CD14-positive monocyte (primary cell): ENCODE data around the gene C9orf50. TPM values are rescaled to one million over a fixed set of nuclear protein-coding genes. Genes with fewer than 3 reads are reported as not detected.

ENCODE experiments used
- DNase-seq, 3 donors: peaks; one replicate each; pipeline ENCODE4 v3.0.0-alpha.2; 2011 to 2022
- H2AFZ ChIP-seq: 2 replicates; pipeline ENCODE4 v1.6.0; 2012; ENCODE audit warnings: mild to moderate bottlenecking, low read depth, low read length, inconsistent platforms; ENCODE audit not compliant: insufficient read depth, poor library complexity, severe bottlenecking
- H3K27ac ChIP-seq, 2 donors: 1 replicate in 1 of 2; 2 replicates in 1 of 2; pipeline ENCODE4 v1.5.1; 2012 to 2013; ENCODE audit warnings: low read length in 2 of 2, control low read depth in 1 of 2, inconsistent platforms in 1 of 2, low read depth in 1 of 2, mild to moderate bottlenecking in 1 of 2
- H3K27me3 ChIP-seq, 2 donors: one replicate each; pipeline versions ENCODE4 v1.6.0 to v1.6.1; 2011 to 2013; ENCODE audit warnings: low read length in 2 of 2; ENCODE audit not compliant: control insufficient read depth in 2 of 2, insufficient read depth in 2 of 2
- H3K36me3 ChIP-seq, 2 donors: replicated peaks in 1 of 2; 1 replicate in 1 of 2; 2 replicates in 1 of 2; pipeline versions ENCODE4 v1.5.1 to v1.6.1; 2012 to 2013; ENCODE audit warnings: low read length in 2 of 2, control low read depth in 1 of 2, inconsistent platforms in 1 of 2, mild to moderate bottlenecking in 1 of 2; ENCODE audit not compliant: insufficient read depth in 2 of 2, control insufficient read depth in 1 of 2
- H3K4me1 ChIP-seq, 2 donors: 1 replicate in 1 of 2; 2 replicates in 1 of 2; pipeline versions ENCODE4 v1.5.1 to v1.6.1; 2012 to 2013; ENCODE audit warnings: low read length in 2 of 2, control low read depth in 1 of 2, inconsistent platforms in 1 of 2, mild to moderate bottlenecking in 1 of 2, moderate library complexity in 1 of 2; ENCODE audit not compliant: insufficient read depth in 2 of 2, control insufficient read depth in 1 of 2
- H3K4me2 ChIP-seq: replicated peaks from 2 replicates; pipeline ENCODE3; 2012; ENCODE audit warnings: low read length, moderate library complexity, mild to moderate bottlenecking; ENCODE audit not compliant: poor library complexity, severe bottlenecking; ENCODE audit errors: extremely low read depth
- H3K4me3 ChIP-seq, 3 experiments: fragments of 200-600 bp in 1 of 3; sonication (generic) in 1 of 3; replicated peaks in 1 of 3; 1 replicate in 2 of 3; 2 replicates in 1 of 3; pipeline ENCODE4 v1.5.1; 2011 to 2013; ENCODE audit warnings: low read length in 3 of 3, mild to moderate bottlenecking in 3 of 3, control low read depth in 2 of 3, low read depth in 2 of 3, inconsistent platforms in 1 of 3, moderate library complexity in 1 of 3
- H3K79me2 ChIP-seq: 2 replicates; pipeline ENCODE4 v1.6.0; 2012; ENCODE audit warnings: mild to moderate bottlenecking, control low read depth, inconsistent platforms, low read length, moderate library complexity; ENCODE audit not compliant: insufficient read depth
- H3K9ac ChIP-seq: 2 replicates; pipeline ENCODE4 v1.6.0; 2017; ENCODE audit warnings: low read length, mild to moderate bottlenecking; ENCODE audit not compliant: insufficient read depth, poor library complexity, severe bottlenecking
- H3K9me3 ChIP-seq, 2 donors: replicated peaks in 1 of 2; 1 replicate in 1 of 2; 2 replicates in 1 of 2; pipeline versions ENCODE4 v1.5.1 to v1.6.1; 2012 to 2013; ENCODE audit warnings: low read length in 2 of 2, control low read depth in 1 of 2; ENCODE audit not compliant: control insufficient read depth in 1 of 2, insufficient read depth in 1 of 2
- H4K20me1 ChIP-seq: 2 replicates; pipeline ENCODE4 v1.6.0; 2012; ENCODE audit warnings: mild to moderate bottlenecking, low read length, control low read depth, moderate library complexity; ENCODE audit not compliant: insufficient read depth
- H3K27ac Mint-ChIP-seq, 7 donors: one replicate each; pipeline ENCODE4 v1.8.0; 2020; ENCODE audit warnings: mild to moderate bottlenecking in 7 of 7, mixed read lengths in 7 of 7, moderate library complexity in 6 of 7, inconsistent platforms in 2 of 7
- H3K27me3 Mint-ChIP-seq, 3 donors: one replicate each; pipeline ENCODE4 v1.8.0; 2021 to 2022; ENCODE audit warnings: low read depth in 3 of 3, mild to moderate bottlenecking in 3 of 3, mixed read lengths in 3 of 3, moderate library complexity in 3 of 3, inconsistent platforms in 1 of 3
- H3K36me3 Mint-ChIP-seq, 2 donors: one replicate each; pipeline ENCODE4 v1.8.0; 2020; ENCODE audit warnings: mixed read lengths in 2 of 2, inconsistent platforms in 1 of 2, mild to moderate bottlenecking in 1 of 2
- H3K4me1 Mint-ChIP-seq: one replicate; pipeline ENCODE4 v1.8.0; 2020; ENCODE audit warnings: mild to moderate bottlenecking, mixed read lengths
- H3K4me3 Mint-ChIP-seq, 2 donors: one replicate each; pipeline ENCODE4 v1.8.0; 2020; ENCODE audit warnings: mild to moderate bottlenecking in 2 of 2, mixed read lengths in 2 of 2, moderate library complexity in 1 of 2
- H3K9me3 Mint-ChIP-seq, 7 donors: one replicate each; pipeline ENCODE4 v1.8.0; 2020 to 2022; ENCODE audit warnings: mixed read lengths in 7 of 7, mild to moderate bottlenecking in 6 of 7, moderate library complexity in 6 of 7, inconsistent platforms in 2 of 7
- WGBS: methylation state at CpG from one replicate; pipeline ENCODE4 v1.1.5; 2013; ENCODE audit warnings: missing lambda C conversion rate; ENCODE audit not compliant: insufficient coverage; 5-methylcytosine and 5-hydroxymethylcytosine counted together
- intact Hi-C, 2 donors: fragments of 100-400 bp; cut with micrococcal nuclease; formaldehyde crosslinking; loops; one replicate each; pipeline versions ENCODE4 v1.15.0 to v1.15.1; 2023
- polyA plus RNA-seq, 3 donors: library from polyadenylated mRNA; depleted of rRNA in 1 of 3; unstranded in 2 of 3; stranded (reverse) in 1 of 3; fragments of 300-500 nt in 2 of 3; fragments of >200 nt in 1 of 3; fragmentation: Illumina TruSeq in 2 of 3; gene quantifications; 1 replicate in 2 of 3; 2 replicates in 1 of 3; pipeline ENCODE4 v1.2.3, GENCODE V29; 2012 to 2021
- TF ChIP-seq, protein P1 (sequence below): fragments of 200-600 bp; IDR thresholded peaks from one replicate; pipeline ENCODE4 v1.8.0; 2022; ENCODE audit warnings: antibody characterized with exemption, mild to moderate bottlenecking

C9orf50 gene
- polyA plus RNA-seq, 3 donors = not detected

DNA sequence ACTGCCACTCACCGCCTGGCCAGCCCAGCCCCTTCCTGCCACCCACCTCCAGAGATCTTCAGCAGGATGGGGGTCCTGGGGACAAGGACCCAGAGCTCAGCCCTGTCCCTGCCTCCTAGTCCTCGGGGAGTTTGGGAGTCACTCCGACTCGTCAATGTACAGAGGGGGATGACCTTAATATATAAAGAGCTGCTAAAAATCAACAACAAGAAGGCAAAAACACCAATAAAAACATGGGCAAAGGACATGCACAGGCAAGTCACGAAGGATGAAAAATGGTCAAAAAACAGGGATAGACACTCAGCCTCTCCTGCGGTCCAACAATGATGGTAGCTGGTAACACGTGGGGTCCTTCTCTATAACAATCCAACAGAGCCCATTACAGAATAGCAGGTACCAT is 25.8 kb upstream of the C9orf50 start:
- WGBS = 100% methylated on average over 1 of the region's 7 CpGs
- H3K27me3 Mint-ChIP-seq = peaks cover 2 to 14% (median 4%) of the 10 kb centered on the region in 3 donors
- TF ChIP-seq, protein P1, sequence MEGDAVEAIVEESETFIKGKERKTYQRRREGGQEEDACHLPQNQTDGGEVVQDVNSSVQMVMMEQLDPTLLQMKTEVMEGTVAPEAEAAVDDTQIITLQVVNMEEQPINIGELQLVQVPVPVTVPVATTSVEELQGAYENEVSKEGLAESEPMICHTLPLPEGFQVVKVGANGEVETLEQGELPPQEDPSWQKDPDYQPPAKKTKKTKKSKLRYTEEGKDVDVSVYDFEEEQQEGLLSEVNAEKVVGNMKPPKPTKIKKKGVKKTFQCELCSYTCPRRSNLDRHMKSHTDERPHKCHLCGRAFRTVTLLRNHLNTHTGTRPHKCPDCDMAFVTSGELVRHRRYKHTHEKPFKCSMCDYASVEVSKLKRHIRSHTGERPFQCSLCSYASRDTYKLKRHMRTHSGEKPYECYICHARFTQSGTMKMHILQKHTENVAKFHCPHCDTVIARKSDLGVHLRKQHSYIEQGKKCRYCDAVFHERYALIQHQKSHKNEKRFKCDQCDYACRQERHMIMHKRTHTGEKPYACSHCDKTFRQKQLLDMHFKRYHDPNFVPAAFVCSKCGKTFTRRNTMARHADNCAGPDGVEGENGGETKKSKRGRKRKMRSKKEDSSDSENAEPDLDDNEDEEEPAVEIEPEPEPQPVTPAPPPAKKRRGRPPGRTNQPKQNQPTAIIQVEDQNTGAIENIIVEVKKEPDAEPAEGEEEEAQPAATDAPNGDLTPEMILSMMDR = no peak
- DNase-seq = no peak
- no peaks in the 10 kb centered on the region for H3K27me3 ChIP-seq
- H3K4me1 ChIP-seq = peaks cover 4 to 8% of the 10 kb centered on the region in 2 donors
- no peak overlapping the region for H3K4me3 Mint-ChIP-seq
- no peak overlapping the region for H3K27ac ChIP-seq
- H3K27ac Mint-ChIP-seq = no peak overlapping the region
- H3K4me1 Mint-ChIP-seq = peaks cover 3% of the 10 kb centered on the region
- no peak overlapping the region for H3K9ac ChIP-seq
- no peaks in the 10 kb centered on the region for H4K20me1 ChIP-seq
- peaks cover 1% of the 10 kb centered on the region for H3K79me2 ChIP-seq
- H3K9me3 ChIP-seq = no peaks in the 10 kb centered on the region
- H3K36me3 Mint-ChIP-seq = no peaks in the 10 kb centered on the region
- H3K9me3 Mint-ChIP-seq = peaks cover 0 to 5% (median 4%) of the 10 kb centered on the region in 7 donors
- H3K4me3 ChIP-seq = no peak overlapping the region
- intact Hi-C loops = no loop called here
- no peak overlapping the region for H3K4me2 ChIP-seq
- H3K36me3 ChIP-seq = no peaks in the 10 kb centered on the region
- no peak overlapping the region for H2AFZ ChIP-seq

GRCh38 chr9:129646252-129646651 is 25.4 kb upstream of the C9orf50 start:
- intact Hi-C loops = no loop called here
- H3K4me3 ChIP-seq = no peak overlapping the region
- no peaks in the 10 kb centered on the region for H3K9me3 ChIP-seq
- Mint-ChIP-seq H3K4me1 (peaks cover 5% of the 10 kb centered on the region), H3K4me3 (no peak overlapping the region), H3K27me3 (peaks cover 2 to 14% (median 4%) of the 10 kb centered on the region in 3 donors), H3K9me3 (peaks cover 0 to 5% (median 4%) of the 10 kb centered on the region in 7 donors), H3K27ac (no peak overlapping the region), H3K36me3 (no peaks in the 10 kb centered on the region)
- no peak for DNase-seq
- H3K36me3 ChIP-seq = no peaks in the 10 kb centered on the region
- no peak overlapping the region for H3K27ac ChIP-seq
- H3K79me2 ChIP-seq = peaks cover 5% of the 10 kb centered on the region
- peaks cover 7 to 12% of the 10 kb centered on the region in 2 donors for H3K4me1 ChIP-seq
- WGBS = 90% methylated on average over 10 of the region's 12 CpGs
- peaks cover 4% of the 10 kb centered on the region for H4K20me1 ChIP-seq
- no peaks in the 10 kb centered on the region for H3K27me3 ChIP-seq
- no peak overlapping the region for H2AFZ ChIP-seq
- H3K4me2 ChIP-seq = no peak overlapping the region
- TF ChIP-seq, protein P1 = no peak
- no peak overlapping the region for H3K9ac ChIP-seq
